GM12801 (cell line): ENCODE measurements around the gene GNG2.

Source experiments
- CTCF ChIP-seq: IDR thresholded peaks from one replicate; pipeline ENCODE4 v1.5.1; 2011; ENCODE audit warnings: control low read depth; ENCODE audit not compliant: insufficient read length; ENCODE audit errors: extremely low read depth

Gene GNG2

DNA sequence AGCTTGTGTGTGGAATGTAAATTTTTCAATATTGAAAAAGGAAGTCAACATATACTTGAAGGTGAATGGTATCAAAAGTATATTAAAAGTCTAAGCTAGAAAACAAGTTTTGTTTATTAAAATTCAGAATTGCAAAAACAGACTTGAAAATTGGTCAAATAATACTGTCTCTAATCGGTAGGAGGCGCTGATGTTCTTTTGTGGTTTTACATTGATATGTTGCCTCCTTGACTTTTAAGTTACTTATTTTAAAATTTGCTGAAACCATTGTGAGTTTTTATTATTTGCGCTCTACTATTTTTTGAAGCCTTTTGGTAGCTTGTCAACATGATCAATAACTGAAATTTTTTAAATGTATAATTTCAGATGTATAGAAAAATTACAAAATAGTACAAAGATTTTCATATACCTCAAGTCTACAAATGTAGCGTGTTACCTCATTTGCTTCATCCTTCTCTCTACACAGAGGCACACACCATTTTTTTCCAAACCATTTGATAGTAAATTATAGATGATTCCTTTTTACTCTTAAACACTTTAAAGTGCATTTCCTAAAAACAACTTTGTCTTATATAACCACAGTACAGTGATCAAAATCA is 135.8 kb downstream of the GNG2 start:
- no peak for TF ChIP-seq CTCF

DNA sequence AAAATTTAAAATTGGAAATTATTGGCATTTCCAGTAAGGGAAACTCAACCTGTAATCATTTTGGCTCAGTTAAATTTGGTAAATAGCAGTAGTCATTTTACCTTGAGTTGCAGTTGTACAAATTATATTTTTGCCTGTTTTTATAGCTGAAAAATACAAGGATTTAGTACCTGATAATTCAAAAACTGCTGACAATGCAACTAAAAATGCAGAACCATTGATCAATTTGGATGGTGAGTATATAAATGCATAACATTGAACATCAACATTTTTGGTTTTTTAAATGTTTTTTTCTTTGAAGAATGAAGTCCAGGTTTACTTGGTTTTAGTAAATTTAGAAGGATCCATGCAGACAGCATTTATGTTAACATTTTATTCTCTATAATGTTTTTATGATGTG is 137.9 kb downstream of the GNG2 start:
- TF ChIP-seq CTCF: no peak

DNA sequence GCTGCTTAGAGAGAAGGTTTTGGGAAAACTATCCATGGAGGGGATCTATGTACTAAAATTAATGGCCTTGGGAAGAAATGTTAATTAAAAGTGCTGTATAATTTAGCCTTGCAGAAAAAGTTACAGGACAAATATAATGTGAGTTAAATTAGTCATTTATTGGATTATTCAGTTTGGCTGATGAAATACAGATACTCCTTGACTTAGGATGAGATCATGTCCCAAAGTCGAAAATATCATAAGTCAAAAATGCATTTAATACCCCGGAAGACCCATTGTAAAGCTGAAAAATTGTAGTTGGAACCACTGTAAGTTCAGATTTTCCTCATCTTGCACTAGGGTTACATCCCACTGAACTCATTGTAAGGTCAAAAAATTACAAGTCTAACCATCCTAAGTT is 138.7 kb downstream of the GNG2 start:
- TF ChIP-seq CTCF: no peak

- no peak for TF ChIP-seq CTCF
These were observed 139.7 kb downstream of the GNG2 start for GRCh38 chr14:52000019-52000582.

DNA sequence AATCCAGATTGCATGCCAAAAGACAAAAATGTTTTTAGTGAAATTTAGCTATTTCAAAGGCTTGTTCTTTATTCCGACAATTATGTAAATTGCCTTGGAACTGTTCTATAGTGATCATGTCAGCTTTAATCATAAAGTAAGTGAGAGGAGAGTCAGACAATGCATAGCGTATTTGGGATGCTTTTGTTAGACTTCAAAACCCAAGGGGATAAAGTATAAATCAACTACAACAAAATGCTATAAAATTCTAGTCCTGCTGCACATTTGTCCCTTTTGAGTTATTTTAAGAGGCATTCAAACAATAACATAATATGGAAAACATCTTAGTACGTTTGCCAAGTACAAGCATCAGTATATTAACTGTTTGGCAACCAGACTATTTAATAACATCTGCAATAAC is 140.3 kb downstream of the GNG2 start:
- no peak for TF ChIP-seq CTCF

- no peak for TF ChIP-seq CTCF
These were observed 142.1 kb downstream of the GNG2 start for GRCh38 chr14:52002542-52002941.

GRCh38 chr14:52003324-52003723 is 142.9 kb downstream of the GNG2 start:
- no peak for TF ChIP-seq CTCF

DNA sequence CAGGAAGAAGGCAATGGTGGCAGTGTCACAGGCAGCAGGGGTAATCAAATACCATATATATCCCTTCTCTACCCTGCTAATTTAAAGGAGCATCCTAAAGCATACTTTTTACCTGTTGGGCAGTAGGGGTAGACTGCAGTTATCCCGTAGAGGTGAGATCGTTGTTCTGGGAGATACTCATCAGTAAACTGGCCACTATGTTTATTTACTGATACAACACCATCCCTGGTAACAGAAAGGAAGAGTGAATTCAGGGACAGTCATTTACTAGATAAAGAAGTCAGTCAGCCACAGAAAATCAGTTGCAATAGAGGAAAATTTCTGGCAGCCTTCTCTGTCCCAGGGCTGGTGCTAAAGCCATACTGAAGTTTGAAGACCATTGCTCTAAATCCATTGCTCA is 145.2 kb downstream of the GNG2 start:
- no peak for TF ChIP-seq CTCF
